Measurements from ENCODE around the gene MYO10. TPM values are rescaled to one million over a fixed set of nuclear protein-coding genes. Genes with fewer than 3 reads are reported as not detected.
A peak's percentile ranks its signal among the peaks of the same experiment; 100 is the strongest.

MYO10 gene
- total and polyA plus RNA-seq, 2 of the 8 experiments (the other 6 are each of a cell fraction or from before 2014, with no cell fraction given), result 21.5 to 107 TPM

DNA sequence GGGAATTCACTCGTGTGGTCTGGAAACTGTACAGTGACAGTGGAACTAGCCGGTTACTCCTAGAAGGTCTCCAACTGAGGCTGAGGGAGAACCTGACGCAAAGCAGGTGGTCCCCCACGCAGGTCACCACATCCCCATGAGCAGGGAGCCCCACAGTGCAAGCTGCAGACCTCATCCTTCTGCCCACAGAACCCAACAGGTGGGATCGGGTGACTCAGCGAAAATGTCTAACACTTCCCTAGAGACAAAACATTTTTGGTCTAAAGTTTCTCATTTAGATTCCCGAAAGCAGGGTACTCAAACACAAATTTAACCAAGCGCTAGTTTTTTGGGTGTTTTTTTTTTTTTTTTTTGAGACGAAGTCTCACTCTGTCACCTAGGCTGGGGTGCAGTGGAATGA lies 256.9 kb downstream of the MYO10 start:
- FAIRE-seq (no peak), DNase-seq (ENCODE audit: low read depth in 1 of 2, low spot score in 2 of 2) (no peak)
- no peak overlapping the region for H4K91ac ChIP-seq (replicated peaks; ENCODE audit: insufficient read length, low read length)
- 0 out of 2 replicates have a peak overlapping the region, but pooled peaks have one; percentile 57 for H4K8ac ChIP-seq (ENCODE audit: extremely low read depth, insufficient read depth, low read length)
- peak overlapping the region; percentile 63; the same call in 1 of the 2 replicates for H2BK5ac ChIP-seq (ENCODE audit: low read depth, low read length)
- H4K20me1 ChIP-seq (replicated peaks in 1 of 2; ENCODE audit: control insufficient read depth in 1 of 2, insufficient read depth in 2 of 2, low read length in 2 of 2), result peaks cover 3 to 6% of the 10 kb centered on the region in 2 experiments
- no peak overlapping the region for H3K18ac ChIP-seq (ENCODE audit: extremely low read depth, low read length)
- no peak overlapping the region for H2AK5ac ChIP-seq (ENCODE audit: low read depth, low read length)
- H2BK20ac ChIP-seq (ENCODE audit: low read length), result no peak overlapping the region
- no peak for TF ChIP-seq GTF2F1 (IDR thresholded peaks at IDR 0.05; ENCODE audit: borderline replicate concordance, low read depth, low read length)
- H2AFZ ChIP-seq (ENCODE audit: low read length), result no peak overlapping the region
- H3K79me2 ChIP-seq (ENCODE audit: control insufficient read depth in 1 of 2, insufficient read depth in 2 of 2, low read length in 2 of 2), result no peaks in the 10 kb centered on the region; a peak in 1 of 4 replicates
- POLR2A ChIA-PET (ENCODE audit: partially characterized antibody), result interaction anchor here (1.0 to 1.4 kb wide), 3 partner anchors 10 to 16 kb away, joined by 3 to 4 read pairs (median 3); no protein-coding TSS in a partner anchor
- no peaks in the 10 kb centered on the region for H3K9me3 ChIP-seq (ENCODE audit: insufficient read depth in 2 of 2, low read depth in 1 of 2, low read length in 1 of 2)
- peaks cover 55 to 94% (median 84%) of the 10 kb centered on the region in 4 experiments for H3K36me3 ChIP-seq (ENCODE audit: control insufficient read depth in 2 of 4, insufficient read depth in 4 of 4, low read length in 3 of 4)
- no peak overlapping the region for H3K56ac ChIP-seq (replicated peaks; ENCODE audit: insufficient read length, low read depth, low read length)
- CTCF ChIA-PET (ENCODE audit: partially characterized antibody), result interaction anchor here (0.7 to 6.2 kb wide), 8 partner anchors 11 to 147 kb away, joined by 4 to 51 read pairs (median 7); no protein-coding TSS in a partner anchor
- H3K79me1 ChIP-seq (ENCODE audit: low read depth, low read length), result no peaks in the 10 kb centered on the region; the same call in 1 of the 2 replicates
- H3K4me2 ChIP-seq (ENCODE audit: insufficient read depth in 1 of 2, low read depth in 2 of 2, low read length in 2 of 2), result no peak overlapping the region
- H4K5ac ChIP-seq (ENCODE audit: insufficient read length, low read depth, low read length), result no peak overlapping the region
- H2BK15ac ChIP-seq (ENCODE audit: low read length), result no peak overlapping the region
- 0 out of 2 replicates have a peak overlapping the region, but pooled peaks have one; percentile 2 for H3K27ac ChIP-seq (ENCODE audit: low read depth, low read length)
- H3K27me3 ChIP-seq (replicated peaks in 1 of 4; ENCODE audit: control insufficient read depth in 3 of 4, extremely low read depth in 1 of 4, insufficient read depth in 3 of 4, low read length in 3 of 4), result no peaks in the 10 kb centered on the region
- no peak overlapping the region for H3K14ac ChIP-seq (ENCODE audit: insufficient read length)
- no peak overlapping the region for H3K23ac ChIP-seq (ENCODE audit: insufficient read length)
- H3K4me3 ChIP-seq (ENCODE audit: extremely low read depth in 1 of 4, insufficient read depth in 2 of 4, low read depth in 3 of 4, low read length in 4 of 4), result no peak overlapping the region
- H3K4me1 ChIP-seq (replicated peaks in 1 of 4; ENCODE audit: control insufficient read depth in 3 of 4, insufficient read depth in 4 of 4, low read length in 3 of 4), result no peaks in the 10 kb centered on the region
- H3K23me2 ChIP-seq (ENCODE audit: low read depth, low read length), result no peaks in the 10 kb centered on the region
- 91% methylated on average over 8 of the region's 9 CpGs; no CpG with 5 or more reads in 1 of the 2 experiments for WGBS, 2 experiments (ENCODE audit: extremely low coverage in 1 of 2, insufficient coverage in 1 of 2, insufficient read length in 1 of 2, insufficient replicate concordance in 2 of 2, low coverage in 1 of 2, low lambda C conversion rate in 2 of 2, missing lambda C conversion rate in 1 of 2)
- no peak overlapping the region for H3K4ac ChIP-seq (replicated peaks; ENCODE audit: insufficient read length, low read depth, low read length)
- H2BK12ac ChIP-seq (ENCODE audit: low read depth, low read length), result no peak overlapping the region
- H3K9ac ChIP-seq (replicated peaks in 1 of 4; ENCODE audit: extremely low read depth in 1 of 4, low read depth in 3 of 4, low read length in 3 of 4), result no peak overlapping the region
- no peak overlapping the region for H2BK120ac ChIP-seq (replicated peaks; ENCODE audit: low read depth, low read length)
